Stimulated activated CD8-positive, alpha-beta memory T cell treated with anti-CD3 and anti-CD28 coated beads, Interleukin-15, amount 100 ng/mL, for 48 hours (primary cell): Measurements from ENCODE around the gene TRAF2.
A peak's percentile ranks its signal among the peaks of the same experiment; 100 is the strongest.

Source experiments
- DNase-seq, 2 donors: peaks; one replicate each; pipeline ENCODE4 v3.0.0-alpha.2; 2020; ENCODE audit warnings: low read depth in 2 of 2

TRAF2 gene

GRCh38 chr9:136913701-136914438 is 27.6 kb downstream of the TRAF2 start:
- DNase-seq: no peak

GRCh38 chr9:136915632-136916329 is 29.5 kb downstream of the TRAF2 start:
- no peak for DNase-seq

DNA sequence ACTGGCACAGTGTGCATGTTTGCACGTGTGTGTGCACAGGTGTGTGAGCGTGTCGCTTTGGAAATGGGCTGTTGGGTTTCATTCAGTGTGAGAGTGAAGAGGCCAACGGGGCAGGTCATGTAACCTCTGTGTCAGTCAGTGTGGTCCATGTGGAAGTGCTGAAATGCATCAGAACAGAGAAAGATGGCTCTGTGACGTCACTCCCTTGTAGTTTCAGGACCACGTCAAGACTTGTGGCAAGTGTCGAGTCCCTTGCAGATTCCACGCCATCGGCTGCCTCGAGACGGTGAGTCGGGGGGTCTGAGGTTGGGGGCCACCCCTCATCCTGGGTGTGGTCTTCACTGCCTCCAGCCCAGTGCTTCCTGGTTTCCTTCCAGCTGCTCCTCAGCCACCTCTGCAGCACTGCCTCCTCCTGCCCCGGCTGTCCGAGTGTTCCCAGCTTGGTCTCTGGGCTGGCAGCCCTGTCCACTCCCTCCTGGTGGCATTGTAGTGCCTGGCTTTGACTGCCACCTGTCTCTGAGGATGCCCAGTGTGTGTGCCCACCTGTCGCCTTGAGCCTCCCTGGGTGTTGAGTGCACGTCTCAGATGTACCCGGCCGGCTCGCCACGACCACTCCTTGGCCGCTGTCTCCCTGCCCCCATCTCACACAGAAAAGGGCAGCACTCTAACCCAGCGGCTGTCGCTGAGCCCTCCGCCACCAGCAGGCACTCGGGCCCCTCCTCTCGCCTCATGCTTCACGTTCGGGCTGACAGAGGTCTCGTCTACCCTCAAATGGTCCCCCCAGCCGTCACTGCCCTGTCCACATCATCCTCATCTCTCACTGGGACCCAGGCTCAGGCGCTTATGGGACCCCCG is 30.2 kb downstream of the TRAF2 start:
- peak in 1 of 2 donors; percentile 21 for DNase-seq

- no peak for DNase-seq
Measured at GRCh38 chr9:136917902-136918301, 31.6 kb downstream of the TRAF2 start.

GRCh38 chr9:136920069-136920468 is 33.8 kb downstream of the TRAF2 start:
- no peak for DNase-seq

DNA sequence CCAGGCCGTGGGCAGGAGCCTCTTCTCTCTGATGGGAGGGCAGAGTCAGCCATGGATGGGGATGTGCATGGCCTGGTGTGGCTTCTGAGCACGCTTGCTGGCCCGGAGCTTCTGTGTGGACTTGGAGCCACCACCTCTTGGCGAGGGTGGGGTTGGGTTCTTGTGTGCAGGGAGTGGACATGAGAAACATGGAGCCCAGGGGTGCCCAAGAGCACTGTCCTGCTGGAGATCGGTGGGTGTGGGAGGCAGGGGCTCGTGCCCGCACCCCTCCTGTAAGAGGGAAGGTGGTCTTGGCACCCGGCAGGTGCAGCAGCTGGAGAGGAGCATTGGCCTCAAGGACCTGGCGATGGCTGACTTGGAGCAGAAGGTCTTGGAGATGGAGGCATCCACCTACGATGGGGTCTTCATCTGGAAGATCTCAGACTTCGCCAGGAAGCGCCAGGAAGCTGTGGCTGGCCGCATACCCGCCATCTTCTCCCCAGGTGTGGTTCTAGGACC is 34.5 kb downstream of the TRAF2 start:
- DNase-seq: no peak

DNA sequence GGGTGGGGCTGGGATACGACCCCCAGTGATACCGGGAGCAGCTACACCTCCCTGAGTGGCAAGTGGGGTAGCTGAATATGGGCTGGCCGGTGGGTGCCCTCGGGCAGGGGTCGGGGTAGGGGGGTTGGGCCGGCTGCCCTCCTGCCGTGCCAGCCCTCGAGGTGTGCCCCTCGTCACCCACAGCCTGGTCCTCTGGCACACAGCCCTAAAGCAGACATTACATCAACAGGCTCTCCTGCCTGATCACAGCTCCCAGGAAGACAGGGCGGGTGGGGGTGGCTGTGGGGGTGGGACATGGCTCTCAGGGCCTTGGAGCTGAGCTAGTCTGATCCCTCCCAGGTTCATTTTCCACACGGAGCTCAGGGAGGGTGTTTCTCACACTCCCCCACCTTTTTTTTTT is 35.0 kb downstream of the TRAF2 start:
- no peak for DNase-seq

- DNase-seq: no peak
Measured at GRCh38 chr9:136921718-136922117, 35.4 kb downstream of the TRAF2 start.

- no peak for DNase-seq
Measured at GRCh38 chr9:136922540-136922939, 36.2 kb downstream of the TRAF2 start.

- DNase-seq: no peak
Measured at GRCh38 chr9:136923881-136924280, 37.6 kb downstream of the TRAF2 start.

- DNase-seq: no peak
Measured at GRCh38 chr9:136925414-136926153, 39.3 kb downstream of the TRAF2 start.

- DNase-seq: no peak
Measured at GRCh38 chr9:136926154-136926704, 39.9 kb downstream of the TRAF2 start.

DNA sequence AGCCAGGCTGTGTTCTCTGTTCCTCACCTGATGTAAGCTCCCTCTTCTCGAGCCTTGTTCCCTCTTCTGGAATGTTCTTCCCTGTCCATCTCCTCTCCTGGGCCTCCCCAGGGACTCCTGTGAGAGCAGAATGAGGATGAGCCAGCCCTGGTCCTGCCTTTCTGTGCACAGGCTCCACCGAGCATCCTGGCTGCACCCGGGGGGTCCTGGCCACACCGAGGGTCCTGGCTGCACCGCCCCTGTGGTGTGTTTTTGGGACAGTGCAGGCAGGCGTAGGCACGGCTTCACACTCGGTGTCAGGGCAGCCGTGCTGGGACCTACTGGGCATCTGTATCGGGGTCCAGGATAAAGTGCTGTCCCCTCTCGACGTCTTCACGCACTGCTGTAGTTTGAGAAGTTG is 40.4 kb downstream of the TRAF2 start:
- DNase-seq: no peak

GRCh38 chr9:136927343-136928271 is 41.3 kb downstream of the TRAF2 start:
- no peak for DNase-seq

DNA sequence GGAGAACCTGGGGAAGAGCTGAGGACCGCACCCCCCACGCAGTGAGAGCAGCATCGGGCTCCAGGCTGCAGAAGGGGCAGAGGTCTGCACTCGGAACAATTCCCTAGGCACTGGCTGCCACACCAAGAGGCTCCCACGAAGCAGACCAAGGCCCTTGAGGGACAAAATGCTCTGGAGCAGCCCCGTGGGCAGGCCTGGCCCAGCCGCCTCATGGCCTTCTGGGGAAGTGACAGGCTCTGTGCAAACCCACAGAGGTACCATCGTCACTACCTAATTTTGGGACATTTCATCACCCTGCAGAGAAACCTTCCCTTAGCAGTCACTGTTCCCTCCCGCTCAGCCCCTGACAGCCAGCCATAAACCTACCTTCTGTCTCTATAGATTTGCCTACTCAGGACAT is 42.3 kb downstream of the TRAF2 start:
- no peak for DNase-seq

- DNase-seq: no peak
Measured at GRCh38 chr9:136930014-136930413, 43.7 kb downstream of the TRAF2 start.

- no peak for DNase-seq
Measured at GRCh38 chr9:136931611-136932130, 45.4 kb downstream of the TRAF2 start.

- DNase-seq: no peak
Measured at GRCh38 chr9:136934277-136934676, 48.0 kb downstream of the TRAF2 start.

DNA sequence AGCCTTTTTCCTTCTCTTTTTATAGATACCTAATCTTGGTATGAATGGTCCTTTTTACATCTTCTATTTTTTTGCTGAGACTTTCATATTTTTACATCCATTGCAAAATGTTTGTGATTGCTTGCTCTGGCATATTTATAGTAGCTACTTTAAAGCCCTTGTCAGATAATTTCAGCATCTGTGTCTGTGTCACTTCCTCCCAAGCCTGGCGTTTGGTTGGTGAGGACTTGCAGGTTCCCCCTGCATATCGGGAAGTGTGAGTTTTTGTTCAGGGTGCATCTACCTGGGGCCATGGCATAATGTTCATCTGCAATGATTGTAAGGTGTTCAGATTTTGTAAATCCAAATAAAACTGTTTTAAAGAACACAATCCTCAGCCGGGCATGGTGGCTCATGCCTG is 49.3 kb downstream of the TRAF2 start:
- no peak for DNase-seq

GRCh38 chr9:136936645-136937170 is 50.4 kb downstream of the TRAF2 start:
- DNase-seq: no peak
